Liver (tissue), 9 donors: ENCODE results near the gene NFIX. TPM values are rescaled to one million over a fixed set of nuclear protein-coding genes. Genes with fewer than 3 reads are reported as not detected.

Experiments used
- DNase-seq: peaks from one replicate; pipeline ENCODE4 v3.0.0-alpha.2; 2017; ENCODE audit warnings: low spot score
- H3K27ac ChIP-seq, 2 donors: one replicate each; pipeline ENCODE4 v1.7.0; 2013; ENCODE audit warnings: inconsistent platforms in 2 of 2, low read length in 2 of 2, control low read depth in 1 of 2, low read depth in 1 of 2, mild to moderate bottlenecking in 1 of 2
- H3K27me3 ChIP-seq, 4 donors: one replicate each; pipeline versions ENCODE4 v1.6.1 to v1.7.0; 2013; ENCODE audit warnings: low read length in 3 of 4, inconsistent platforms in 1 of 4, mild to moderate bottlenecking in 1 of 4, moderate library complexity in 1 of 4; ENCODE audit not compliant: control insufficient read depth in 4 of 4, insufficient read depth in 4 of 4
- H3K36me3 ChIP-seq, 4 donors: one replicate each; pipeline versions ENCODE4 v1.6.1 to v1.7.0; 2013; ENCODE audit warnings: low read length in 3 of 4, mild to moderate bottlenecking in 3 of 4, low read depth in 1 of 4, moderate library complexity in 1 of 4; ENCODE audit not compliant: control insufficient read depth in 4 of 4, insufficient read depth in 3 of 4
- H3K4me1 ChIP-seq, 4 donors: one replicate each; pipeline versions ENCODE4 v1.6.1 to v1.7.0; 2013; ENCODE audit warnings: low read length in 3 of 4, mild to moderate bottlenecking in 3 of 4, moderate library complexity in 1 of 4; ENCODE audit not compliant: control insufficient read depth in 4 of 4, insufficient read depth in 4 of 4
- H3K4me3 ChIP-seq, 3 donors: one replicate each; pipeline versions ENCODE4 v1.6.1 to v1.7.0; 2013; ENCODE audit warnings: low read length in 3 of 3, control low read depth in 1 of 3, low read depth in 1 of 3, mild to moderate bottlenecking in 1 of 3
- H3K9ac ChIP-seq, 2 donors: one replicate each; pipeline ENCODE4 v1.7.0; 2013; ENCODE audit warnings: low read length in 2 of 2, mild to moderate bottlenecking in 2 of 2, moderate library complexity in 2 of 2, control low read depth in 1 of 2, low read depth in 1 of 2
- H3K9me3 ChIP-seq, 4 donors: one replicate each; pipeline versions ENCODE4 v1.6.1 to v1.7.0; 2013; ENCODE audit warnings: low read length in 3 of 4; ENCODE audit not compliant: control insufficient read depth in 4 of 4
- CTCF ChIP-seq: fragments of 150-350 bp; IDR thresholded peaks from 2 replicates; pipeline ENCODE4 v1.5.1; 2017; ENCODE audit warnings: improper control_type of control experiment, low read depth, low read length; ENCODE audit not compliant: missing input control
- EGR1 ChIP-seq, 2 donors: IDR thresholded peaks; 2 replicates each; pipeline ENCODE4 v1.6.1; 2016 to 2018; ENCODE audit warnings: antibody characterized with exemption in 2 of 2, low read depth in 2 of 2
- FOXA1 ChIP-seq: IDR thresholded peaks from 2 replicates; pipeline ENCODE4 v1.6.1; 2016; ENCODE audit warnings: antibody characterized with exemption
- FOXA2 ChIP-seq: IDR thresholded peaks from 2 replicates; pipeline ENCODE4 v1.6.1; 2016; ENCODE audit warnings: antibody characterized with exemption
- GABPA ChIP-seq, 2 donors: IDR thresholded peaks in 1 of 2; conservative IDR thresholded peaks in 1 of 2; 2 replicates each; pipeline ENCODE4 v1.6.1; 2016; ENCODE audit warnings: antibody characterized with exemption in 2 of 2, mild to moderate bottlenecking in 1 of 2, moderate library complexity in 1 of 2
- HNF4A ChIP-seq, 2 donors: conservative IDR thresholded peaks; 2 replicates each; pipeline ENCODE4 v1.6.1; 2016; ENCODE audit warnings: antibody characterized with exemption in 2 of 2, mild to moderate bottlenecking in 2 of 2
- HNF4G ChIP-seq: IDR thresholded peaks from 2 replicates; pipeline ENCODE4 v1.6.1; 2016; ENCODE audit warnings: antibody characterized with exemption
- JUND ChIP-seq, 2 donors: IDR thresholded peaks; 2 replicates each; pipeline ENCODE4 v1.6.1; 2016; ENCODE audit warnings: antibody characterized with exemption in 2 of 2
- MAX ChIP-seq: IDR thresholded peaks from 2 replicates; pipeline ENCODE4 v1.6.1; 2016; ENCODE audit warnings: antibody characterized with exemption
- NR2F2 ChIP-seq: IDR thresholded peaks from 2 replicates; pipeline ENCODE4 v1.6.1; 2016; ENCODE audit warnings: antibody characterized with exemption
- RAD21 ChIP-seq, 2 donors: IDR thresholded peaks; 2 replicates each; pipeline ENCODE4 v1.6.1; 2016; ENCODE audit warnings: antibody characterized with exemption in 2 of 2, mild to moderate bottlenecking in 2 of 2
- RXRA ChIP-seq, 2 donors: IDR thresholded peaks; 2 replicates each; pipeline ENCODE4 v1.6.1; 2017 to 2018; ENCODE audit warnings: antibody characterized with exemption in 2 of 2, mild to moderate bottlenecking in 1 of 2
- SP1 ChIP-seq: IDR thresholded peaks from 2 replicates; pipeline ENCODE4 v1.6.1; 2018; ENCODE audit warnings: antibody characterized with exemption, mild to moderate bottlenecking
- TAF1 ChIP-seq: conservative IDR thresholded peaks from 2 replicates; pipeline ENCODE4 v1.6.1; 2016; ENCODE audit warnings: antibody characterized with exemption, mild to moderate bottlenecking
- YY1 ChIP-seq: IDR thresholded peaks from 2 replicates; pipeline ENCODE4 v1.6.1; 2016; ENCODE audit warnings: antibody characterized with exemption, mild to moderate bottlenecking
- ZBTB33 ChIP-seq: IDR thresholded peaks from 2 replicates; pipeline ENCODE4 v1.6.1; 2016; ENCODE audit warnings: antibody characterized with exemption
- WGBS: extraction: QIAGEN DNeasy Blood & Tissue Kit; methylation state at CpG from one replicate; pipeline ENCODE4 v1.1.7; 2013; 5-methylcytosine and 5-hydroxymethylcytosine counted together
- polyA plus RNA-seq, 2 donors: library from polyadenylated mRNA; stranded (reverse) in 1 of 2; unstranded in 1 of 2; fragments of 200-250 nt in 1 of 2; fragments of >200 nt in 1 of 2; fragmentation: Nextera tagmentation in 1 of 2; extraction: Ambion mirVana in 1 of 2; gene quantifications; one replicate each; pipeline versions ENCODE4 v1.2.1 to v1.2.3, GENCODE V29; 2013 to 2015
- total RNA-seq, 2 donors: library from RNA; depleted of rRNA; stranded (reverse); fragments of >200 nt; gene quantifications; one replicate each; pipeline ENCODE4 v1.2.3, GENCODE V29; 2014
- TF ChIP-seq, protein P1 (sequence below): IDR thresholded peaks from 2 replicates; pipeline ENCODE4 v1.6.1; 2016; ENCODE audit warnings: antibody characterized with exemption, mild to moderate bottlenecking
- TF ChIP-seq, protein P2 (sequence below): IDR thresholded peaks from 2 replicates; pipeline ENCODE4 v1.6.1; 2016; ENCODE audit warnings: antibody characterized with exemption
- donor health status: healthy.
- donor health status: healthy.
- donor health status: healthy.
- donor health status: healthy.
- donor health status: healthy.

The NFIX gene
- total and polyA plus RNA-seq, 4 donors = 3.3 to 18.4 (median 12.6) TPM

DNA sequence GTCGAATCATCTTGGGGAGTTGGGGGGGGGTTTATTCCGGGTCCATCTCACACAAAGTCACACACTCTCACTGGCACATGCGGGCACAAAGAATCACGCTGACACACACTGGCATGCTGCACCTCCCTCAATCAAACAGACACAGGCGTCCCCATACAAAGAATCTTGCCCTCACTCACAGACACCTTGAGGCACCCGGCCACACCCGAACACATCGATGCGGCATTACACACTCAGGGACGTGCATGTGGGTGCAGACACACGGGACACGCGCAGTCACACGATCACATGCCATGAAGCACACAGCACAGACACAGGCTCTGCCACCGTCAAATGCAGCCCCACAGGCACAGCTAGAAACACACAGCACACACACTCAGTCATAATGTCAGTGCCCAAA, 7.8 kb downstream of the NFIX start:
- no peak for DNase-seq
- no peaks in the 10 kb centered on the region for H3K9me3 ChIP-seq
- H3K4me1 ChIP-seq = peaks cover 19 to 49% (median 30%) of the 10 kb centered on the region in 4 donors
- H3K27me3 ChIP-seq = no peaks in the 10 kb centered on the region
- H3K4me3 ChIP-seq = no peak overlapping the region
- peaks cover 0 to 3% (median 0%) of the 10 kb centered on the region in 4 donors for H3K36me3 ChIP-seq
- H3K27ac ChIP-seq = no peak overlapping the region
- 86% methylated on average over 15 of the region's 15 CpGs for WGBS
- H3K9ac ChIP-seq = no peak overlapping the region
- no peak for TF ChIP-seq YY1
- TF ChIP-seq FOXA1 = no peak
- no peak for TF ChIP-seq EGR1 (IDR thresholded peaks at IDR 0.05; ENCODE audit: low read depth in 2 of 2)
- TF ChIP-seq RXRA (IDR thresholded peaks at IDR 0.05) = no peak
- no peak for TF ChIP-seq SP1
- no peak for TF ChIP-seq HNF4A (conservative IDR thresholded peaks at IDR 0.05)
- no peak for TF ChIP-seq RAD21 (IDR thresholded peaks at IDR 0.05)
- no peak for TF ChIP-seq HNF4G
- no peak for TF ChIP-seq CTCF
- no peak for TF ChIP-seq MAX
- TF ChIP-seq TAF1 = no peak
- no peak for TF ChIP-seq GABPA (IDR thresholded peaks at IDR 0.05 in 1 of 2, conservative IDR thresholded peaks at IDR 0.05 in 1 of 2)
- no peak for TF ChIP-seq ZBTB33
- TF ChIP-seq, protein P1, sequence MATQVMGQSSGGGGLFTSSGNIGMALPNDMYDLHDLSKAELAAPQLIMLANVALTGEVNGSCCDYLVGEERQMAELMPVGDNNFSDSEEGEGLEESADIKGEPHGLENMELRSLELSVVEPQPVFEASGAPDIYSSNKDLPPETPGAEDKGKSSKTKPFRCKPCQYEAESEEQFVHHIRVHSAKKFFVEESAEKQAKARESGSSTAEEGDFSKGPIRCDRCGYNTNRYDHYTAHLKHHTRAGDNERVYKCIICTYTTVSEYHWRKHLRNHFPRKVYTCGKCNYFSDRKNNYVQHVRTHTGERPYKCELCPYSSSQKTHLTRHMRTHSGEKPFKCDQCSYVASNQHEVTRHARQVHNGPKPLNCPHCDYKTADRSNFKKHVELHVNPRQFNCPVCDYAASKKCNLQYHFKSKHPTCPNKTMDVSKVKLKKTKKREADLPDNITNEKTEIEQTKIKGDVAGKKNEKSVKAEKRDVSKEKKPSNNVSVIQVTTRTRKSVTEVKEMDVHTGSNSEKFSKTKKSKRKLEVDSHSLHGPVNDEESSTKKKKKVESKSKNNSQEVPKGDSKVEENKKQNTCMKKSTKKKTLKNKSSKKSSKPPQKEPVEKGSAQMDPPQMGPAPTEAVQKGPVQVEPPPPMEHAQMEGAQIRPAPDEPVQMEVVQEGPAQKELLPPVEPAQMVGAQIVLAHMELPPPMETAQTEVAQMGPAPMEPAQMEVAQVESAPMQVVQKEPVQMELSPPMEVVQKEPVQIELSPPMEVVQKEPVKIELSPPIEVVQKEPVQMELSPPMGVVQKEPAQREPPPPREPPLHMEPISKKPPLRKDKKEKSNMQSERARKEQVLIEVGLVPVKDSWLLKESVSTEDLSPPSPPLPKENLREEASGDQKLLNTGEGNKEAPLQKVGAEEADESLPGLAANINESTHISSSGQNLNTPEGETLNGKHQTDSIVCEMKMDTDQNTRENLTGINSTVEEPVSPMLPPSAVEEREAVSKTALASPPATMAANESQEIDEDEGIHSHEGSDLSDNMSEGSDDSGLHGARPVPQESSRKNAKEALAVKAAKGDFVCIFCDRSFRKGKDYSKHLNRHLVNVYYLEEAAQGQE = no peak
- TF ChIP-seq, protein P2, sequence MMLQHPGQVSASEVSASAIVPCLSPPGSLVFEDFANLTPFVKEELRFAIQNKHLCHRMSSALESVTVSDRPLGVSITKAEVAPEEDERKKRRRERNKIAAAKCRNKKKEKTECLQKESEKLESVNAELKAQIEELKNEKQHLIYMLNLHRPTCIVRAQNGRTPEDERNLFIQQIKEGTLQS = no peak
- no peak for TF ChIP-seq NR2F2
- no peak for TF ChIP-seq FOXA2
- TF ChIP-seq JUND (IDR thresholded peaks at IDR 0.05) = no peak
